Activated CD4-positive, CD25-positive, alpha-beta regulatory T cell treated with anti-CD3 and anti-CD28 coated beads, Interleukin-2, amount 50 U/mL, for 72 hours (primary cell): Measurements from ENCODE around the gene BLOC1S1.
A peak's percentile ranks its signal among the peaks of the same experiment; 100 is the strongest.

Source experiments
- DNase-seq: peaks from one replicate; pipeline ENCODE4 v3.0.0; 2021

Gene BLOC1S1

GRCh38 chr12:55715833-55716581 is at the start of gene BLOC1S1:
TSS of gene BLOC1S1 (plus strand) at chr12:55716046. CDS start at chr12:55716052, 6 bp downstream.
- peak; percentile 94 for DNase-seq

DNA sequence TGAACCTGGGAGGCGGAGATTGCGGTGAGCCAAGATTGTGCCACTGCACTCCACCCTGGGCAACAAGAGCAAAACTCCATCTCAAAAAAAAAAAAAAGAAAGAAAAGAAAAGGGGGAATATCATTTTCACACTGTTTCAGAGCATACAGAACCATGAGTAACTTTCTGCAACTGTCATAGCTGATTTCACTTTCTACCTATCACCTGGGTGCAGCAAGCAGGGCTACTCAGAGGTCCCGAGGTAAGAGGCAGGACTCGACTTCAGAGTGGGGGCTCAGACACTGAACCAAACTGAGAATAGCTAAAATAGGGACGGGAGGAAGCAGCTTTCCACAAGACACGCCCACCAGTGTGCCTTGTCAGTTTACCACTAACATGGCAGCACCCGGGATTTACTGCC is 49.3 kb upstream of the BLOC1S1 start:
- no peak for DNase-seq

DNA sequence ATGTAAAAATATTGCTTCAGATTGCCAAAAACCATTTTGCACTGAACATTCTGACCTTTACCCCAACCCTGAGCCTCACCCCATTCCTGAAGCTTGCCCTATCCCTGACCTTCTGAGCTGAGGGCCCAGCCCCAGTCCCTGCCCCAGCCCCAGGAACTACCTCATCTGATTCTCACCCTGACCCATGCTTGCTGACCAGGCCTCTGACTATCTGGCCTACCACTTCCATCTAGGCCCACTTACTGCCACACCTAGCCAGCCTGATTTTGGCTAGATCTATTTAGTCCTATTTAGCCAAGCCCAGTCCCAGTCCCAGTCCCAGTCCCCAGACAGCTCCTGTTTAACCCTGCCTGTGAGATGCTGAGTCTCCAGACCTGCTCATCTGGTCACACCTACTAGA is 45.6 kb upstream of the BLOC1S1 start:
- DNase-seq = no peak

- no peak for DNase-seq
Measured at GRCh38 chr12:55671746-55672145, 44.1 kb upstream of the BLOC1S1 start.

DNA sequence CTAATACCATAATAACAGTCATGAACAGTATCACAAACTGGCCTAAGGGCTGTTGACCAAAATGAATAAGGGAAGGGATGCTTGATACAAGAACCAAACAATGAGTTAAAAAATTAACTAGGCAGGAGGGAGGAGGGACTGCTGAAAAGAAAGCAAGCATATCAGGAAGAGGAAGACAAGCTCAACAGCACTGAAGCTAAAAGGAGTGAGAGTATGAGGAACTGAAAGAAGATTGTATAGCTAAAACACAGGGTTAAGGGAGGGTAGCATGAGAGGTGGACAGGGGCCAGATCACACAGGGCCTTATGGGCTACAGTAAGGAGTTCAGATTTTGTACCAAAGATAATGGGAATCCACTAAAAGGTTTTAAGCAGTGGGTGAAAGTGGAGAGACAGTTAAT is 42.2 kb upstream of the BLOC1S1 start:
- DNase-seq = no peak

DNA sequence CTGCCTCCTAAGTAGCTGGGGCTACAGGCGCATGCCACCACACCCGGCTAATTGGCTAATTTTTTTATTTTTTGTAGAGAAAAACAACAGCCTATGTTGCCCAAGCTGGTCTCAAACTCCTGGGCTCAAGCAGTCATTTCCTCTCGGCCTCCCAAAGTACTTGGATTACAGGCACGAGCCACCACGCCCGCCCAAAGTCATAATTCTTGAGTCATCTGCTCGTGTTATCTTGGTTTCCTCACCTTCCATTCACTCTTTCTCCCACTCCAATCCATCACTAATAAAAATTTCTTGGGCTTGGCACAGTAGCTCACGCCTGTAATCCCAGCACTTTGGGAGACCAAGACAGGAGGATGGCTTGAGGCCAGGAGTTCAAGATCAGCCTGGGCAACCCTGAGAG is 40.2 kb upstream of the BLOC1S1 start:
- no peak for DNase-seq

GRCh38 chr12:55676707-55677106 is 39.1 kb upstream of the BLOC1S1 start:
- DNase-seq = no peak

DNA sequence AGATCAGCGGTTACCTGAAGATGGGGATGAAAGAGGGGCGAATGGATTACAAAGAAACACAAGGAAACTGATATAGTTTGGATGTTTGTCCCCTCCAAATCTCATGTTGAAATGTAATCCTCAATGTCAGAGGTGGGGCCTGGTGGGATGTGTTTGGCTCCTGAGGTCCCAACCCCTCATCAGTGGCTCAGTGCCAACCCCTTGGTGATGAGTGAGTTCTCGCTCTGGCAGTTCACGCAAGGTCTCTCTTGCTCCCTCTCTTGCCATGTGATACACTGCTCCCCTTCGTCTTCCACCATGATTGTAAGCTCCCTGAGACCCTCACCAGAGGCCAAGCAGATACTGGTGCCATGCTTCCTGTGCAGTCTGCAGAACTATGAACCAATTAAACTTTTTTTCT is 36.2 kb upstream of the BLOC1S1 start:
- no peak for DNase-seq

DNA sequence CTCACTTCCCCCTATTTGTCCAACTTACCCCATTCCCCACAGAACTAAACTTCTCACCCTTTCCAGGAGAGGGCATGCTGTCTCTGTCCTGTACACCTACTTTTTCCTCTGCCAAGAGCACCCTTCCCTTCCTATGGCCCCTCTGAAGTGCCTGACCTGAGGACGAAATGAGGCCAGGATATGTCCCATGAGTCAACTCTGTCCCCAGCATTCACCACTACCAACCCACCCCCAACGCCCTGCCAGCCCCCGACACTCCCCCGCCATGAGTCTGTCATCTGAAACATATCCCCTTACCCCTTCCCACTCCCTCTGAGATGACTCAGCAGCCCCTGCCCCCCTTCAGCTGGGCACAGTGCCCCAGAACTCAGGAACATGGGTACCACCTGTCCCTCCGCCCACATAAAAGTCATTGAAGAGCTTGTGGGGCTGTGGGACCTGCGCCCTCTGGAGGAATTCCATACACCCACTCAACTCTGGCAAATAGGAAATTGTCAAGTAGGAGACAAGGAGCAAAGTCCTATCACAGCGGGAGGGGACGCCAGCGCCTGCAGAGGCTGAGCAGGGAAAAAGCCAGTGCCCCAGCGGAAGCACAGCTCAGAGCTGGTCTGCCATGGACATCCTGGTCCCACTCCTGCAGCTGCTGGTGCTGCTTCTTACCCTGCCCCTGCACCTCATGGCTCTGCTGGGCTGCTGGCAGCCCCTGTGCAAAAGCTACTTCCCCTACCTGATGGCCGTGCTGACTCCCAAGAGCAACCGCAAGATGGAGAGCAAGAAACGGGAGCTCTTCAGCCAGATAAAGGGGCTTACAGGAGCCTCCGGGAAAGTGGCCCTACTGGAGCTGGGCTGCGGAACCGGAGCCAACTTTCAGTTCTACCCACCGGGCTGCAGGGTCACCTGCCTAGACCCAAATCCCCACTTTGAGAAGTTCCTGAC is 34.4 kb upstream of the BLOC1S1 start:
- no peak for DNase-seq

DNA sequence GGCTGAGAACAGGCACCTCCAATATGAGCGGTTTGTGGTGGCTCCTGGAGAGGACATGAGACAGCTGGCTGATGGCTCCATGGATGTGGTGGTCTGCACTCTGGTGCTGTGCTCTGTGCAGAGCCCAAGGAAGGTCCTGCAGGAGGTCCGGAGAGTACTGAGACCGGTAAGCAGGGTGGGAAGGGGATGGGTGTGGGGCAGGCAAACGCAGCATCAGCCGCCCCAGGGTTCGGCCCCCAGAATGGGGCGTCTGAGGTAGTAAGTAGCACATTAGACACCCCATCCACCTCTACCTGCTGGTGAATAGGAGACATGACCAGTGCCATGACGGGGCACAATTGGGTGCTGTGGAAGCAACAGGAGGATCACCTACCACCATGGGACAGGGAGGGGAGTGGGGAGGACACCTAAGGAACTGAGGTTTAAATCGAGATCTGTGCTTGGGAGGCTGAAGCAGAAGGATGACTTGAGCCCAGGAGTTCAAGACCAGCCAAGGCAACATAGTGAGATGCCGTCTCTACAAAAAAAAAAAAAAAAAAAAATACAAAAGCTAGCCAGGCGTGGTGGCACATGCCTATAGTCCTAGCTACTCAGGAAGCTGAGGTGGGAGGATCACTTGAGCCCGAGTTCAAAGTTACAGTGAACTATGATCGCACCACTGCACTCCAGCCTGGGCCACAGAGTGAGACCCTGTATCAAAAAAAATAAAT is 33.6 kb upstream of the BLOC1S1 start:
- DNase-seq = no peak

- no peak for DNase-seq
Measured at GRCh38 chr12:55683676-55684075, 32.2 kb upstream of the BLOC1S1 start.

DNA sequence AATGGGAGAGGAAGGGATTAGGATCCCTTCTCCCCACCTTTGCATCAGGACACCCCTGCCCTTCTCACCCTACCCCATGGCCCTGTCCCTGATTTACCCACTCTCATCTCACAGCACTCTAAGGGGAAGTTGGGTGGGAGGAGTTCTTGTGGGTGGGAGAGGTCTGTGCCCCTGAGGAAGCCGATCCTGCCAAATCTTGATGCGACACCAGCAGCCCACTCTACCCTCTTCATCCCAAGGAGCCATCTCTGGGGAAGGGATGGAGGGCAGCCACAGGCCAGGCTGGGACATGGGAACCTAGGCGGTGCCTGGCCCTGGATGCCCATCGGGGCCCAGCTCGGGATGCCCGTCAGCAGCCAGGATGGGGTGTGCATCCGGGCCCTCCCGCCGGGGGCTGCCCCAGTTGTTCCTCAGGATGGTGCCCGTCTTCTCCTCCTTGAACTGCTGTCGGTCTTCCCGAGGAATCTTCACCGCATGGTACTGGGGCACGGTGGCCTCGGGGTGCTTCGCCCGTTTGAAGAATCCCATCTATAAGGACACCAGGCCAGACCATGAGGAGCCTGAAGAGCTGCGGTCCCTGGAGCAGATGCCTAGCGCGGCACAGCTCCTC is 31.0 kb upstream of the BLOC1S1 start:
- DNase-seq = no peak

GRCh38 chr12:55685671-55686070 is 30.2 kb upstream of the BLOC1S1 start:
- DNase-seq = no peak

- DNase-seq = no peak
Measured at GRCh38 chr12:55686366-55687010, 29.4 kb upstream of the BLOC1S1 start.

DNA sequence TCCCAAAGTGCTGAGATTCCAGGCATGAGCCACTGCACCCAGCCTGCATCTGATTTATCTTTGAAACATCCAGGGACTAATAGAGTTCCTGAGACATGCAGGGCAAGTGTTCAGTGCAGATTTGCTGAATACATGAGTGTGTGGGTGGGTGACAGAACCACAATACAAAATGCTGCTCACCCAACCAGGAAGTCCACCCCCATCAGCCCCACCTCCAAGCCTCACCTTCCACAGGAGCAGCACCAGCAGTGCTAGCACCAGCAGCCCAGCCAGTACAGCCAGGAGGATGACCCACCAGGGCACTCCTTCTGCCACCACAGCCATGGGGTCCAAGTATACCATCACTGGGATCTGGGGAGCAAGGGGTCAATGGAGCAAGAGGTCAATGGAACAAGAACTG is 28.1 kb upstream of the BLOC1S1 start:
- no peak for DNase-seq

DNA sequence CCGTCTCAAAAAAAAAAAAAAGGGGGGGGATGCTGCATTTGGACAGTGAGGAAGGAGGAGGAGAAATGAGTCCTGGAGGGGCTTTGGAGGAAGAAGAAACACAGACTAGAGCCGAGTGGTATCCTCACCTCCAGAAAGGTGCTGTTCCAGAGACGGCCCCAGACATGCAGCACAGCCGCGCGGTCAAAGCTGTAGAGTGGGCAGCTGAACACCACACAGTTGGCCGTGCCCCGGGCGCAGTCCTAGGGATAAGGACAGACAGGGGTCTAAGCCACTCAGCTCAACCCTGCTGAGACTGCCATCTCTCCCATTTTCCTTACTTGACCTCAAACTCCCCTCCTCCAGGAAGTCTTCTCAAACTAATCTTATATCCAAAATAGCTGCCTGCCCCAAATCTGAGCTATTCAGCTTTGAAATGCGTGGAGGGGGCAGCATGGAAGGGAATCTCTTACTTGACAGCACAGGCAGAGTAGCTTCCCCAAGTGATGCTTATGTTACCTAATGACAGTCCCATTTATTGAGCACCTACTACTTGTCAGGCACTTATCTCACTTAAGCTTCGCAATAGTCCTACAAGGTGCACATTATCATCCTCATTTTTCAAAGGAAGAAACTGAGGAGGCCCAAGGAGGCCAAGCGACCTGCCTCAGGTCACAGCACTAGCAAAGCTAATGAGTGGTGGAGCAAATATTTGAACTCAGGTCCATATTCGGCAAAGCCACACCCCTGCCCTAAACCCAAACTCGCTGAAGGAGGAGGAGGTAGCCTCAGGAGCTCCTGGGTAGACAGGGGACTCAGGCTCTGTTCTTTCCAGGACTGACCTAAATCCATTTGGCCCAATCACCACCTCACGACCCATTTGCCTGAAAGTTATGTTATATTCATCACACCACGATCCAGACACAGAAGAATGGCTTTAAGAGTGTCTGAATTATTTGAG is 26.9 kb upstream of the BLOC1S1 start:
- no peak for DNase-seq

GRCh38 chr12:55692631-55693322 is 23.1 kb upstream of the BLOC1S1 start:
- DNase-seq = no peak

- no peak for DNase-seq
Measured at GRCh38 chr12:55693323-55694187, 22.3 kb upstream of the BLOC1S1 start.

GRCh38 chr12:55694188-55694515 is 21.7 kb upstream of the BLOC1S1 start:
- DNase-seq = peak; percentile 20

- DNase-seq = peak; percentile 21
Measured at GRCh38 chr12:55694651-55695050, 21.2 kb upstream of the BLOC1S1 start.
